HL-60/S4 treated with phorbol 12-myristate 13-acetate at 8.2 ng/mL for 4 days and 3 days (cell line): ENCODE measurements around the gene DBET.
"Not testable (repeated sequence)": the region's sequence is repeated elsewhere in the genome, so short reads cannot be mapped to it uniquely, and the experiment has no call there.

Experiments used
- in situ Hi-C: fragments of 300-500 bp; cut with MboI; formaldehyde crosslinking; loops from 2 replicates; pipeline ENCODE4 v1.15.0; 2022; ENCODE audit warnings: low sequenced_read_pairs

DBET gene

DNA sequence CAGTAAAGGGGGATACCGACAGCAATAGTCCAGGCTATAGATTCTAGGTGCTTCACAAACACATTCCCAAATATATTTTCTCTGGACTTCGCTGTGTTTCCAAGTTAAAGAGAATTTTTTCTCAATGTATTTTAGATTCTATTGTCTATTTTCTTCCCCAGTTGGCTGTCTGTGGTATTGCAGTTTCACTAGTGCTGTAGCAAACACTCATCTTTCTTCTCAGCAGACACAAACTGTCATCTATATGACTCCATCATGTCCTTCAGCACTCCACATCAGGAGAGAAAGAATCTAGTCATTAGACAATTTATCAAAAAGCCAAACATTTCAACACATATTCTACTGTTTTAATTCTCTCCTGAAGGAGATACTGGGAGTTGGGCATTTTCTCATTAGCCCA lies at the start of gene DBET:
DBET (plus strand) TSS at position 161 of the 400 bp plus-strand sequence.
- in situ Hi-C loops: not testable (repeated sequence)

DNA sequence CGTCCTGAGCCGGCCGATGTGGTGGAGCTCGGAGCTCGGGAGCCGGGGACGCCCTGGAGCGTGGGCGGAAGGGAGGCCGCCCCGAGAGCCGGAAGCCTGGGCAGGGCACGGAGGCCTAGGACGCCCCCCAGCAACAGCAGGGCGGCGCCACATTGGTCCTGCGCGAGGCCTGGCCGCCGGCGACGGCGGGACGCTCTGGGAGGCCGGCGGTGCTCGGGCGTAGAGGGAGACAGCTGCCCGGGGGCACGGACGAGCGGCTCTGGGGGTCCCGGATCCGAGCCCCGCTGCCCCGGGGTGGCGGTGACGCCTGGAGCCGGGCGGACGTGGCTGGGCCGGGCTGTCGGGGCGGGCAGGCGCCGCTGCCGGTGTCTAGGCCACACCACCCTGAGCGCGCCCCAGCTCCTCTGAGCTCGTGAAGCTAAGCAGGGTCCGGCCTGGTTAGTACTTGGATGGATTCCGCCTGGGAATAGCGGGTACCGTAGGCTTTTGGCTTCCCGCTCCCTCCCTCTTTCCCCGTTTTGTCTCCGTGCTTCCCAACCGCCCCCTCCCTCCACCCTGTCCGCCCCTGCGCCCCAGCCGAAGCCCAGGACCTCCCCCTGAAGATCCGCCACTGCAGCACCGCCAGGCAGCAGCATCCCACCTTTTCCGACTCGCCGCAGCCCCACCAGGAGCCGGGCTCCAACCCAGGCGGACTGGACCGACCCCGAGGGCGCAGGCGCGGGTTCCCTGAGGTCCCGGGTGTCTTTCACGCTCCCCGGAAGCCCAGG lies 49.3 kb upstream of the DBET start:
- in situ Hi-C loops: no loop called here

DNA sequence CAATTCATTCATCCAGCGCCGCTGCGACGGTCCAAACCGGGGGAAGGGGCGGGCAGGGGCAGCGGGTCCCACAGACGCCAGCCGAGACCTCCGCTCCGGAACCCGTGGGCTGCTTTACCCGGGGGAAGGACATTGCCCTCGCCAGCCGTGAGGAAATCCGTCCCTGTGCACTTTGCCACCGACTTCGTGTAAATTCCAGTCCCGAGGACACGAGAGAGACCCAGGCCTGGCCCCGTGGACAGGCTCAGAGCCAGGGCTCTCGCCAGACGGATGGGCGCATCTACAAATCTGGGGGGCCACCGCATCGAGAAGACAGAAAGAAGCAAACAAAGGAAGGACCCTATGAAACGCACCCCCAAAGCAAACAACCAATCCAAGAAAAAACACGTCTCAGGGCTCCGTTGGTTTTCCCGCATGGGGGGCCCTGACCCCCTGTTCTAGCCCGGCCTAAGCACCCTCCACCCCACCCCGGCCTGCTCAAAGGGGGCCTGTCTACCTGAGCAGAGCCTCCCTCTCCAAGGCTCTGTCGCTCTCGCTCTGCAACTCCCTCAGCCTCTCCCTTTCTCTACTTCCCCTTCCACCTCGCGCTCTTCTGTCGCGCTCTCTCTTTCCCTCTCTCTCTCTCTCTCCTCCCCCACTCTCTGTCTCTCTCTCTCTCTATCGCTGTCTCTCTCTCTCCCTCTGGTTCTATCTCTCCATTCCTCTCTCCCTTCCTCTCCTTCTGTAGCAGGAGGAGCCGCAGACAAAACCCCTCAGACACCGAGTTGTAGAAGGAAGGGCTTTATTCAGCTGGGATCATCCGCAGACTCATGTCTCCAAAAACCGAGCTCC lies 48.5 kb upstream of the DBET start:
- in situ Hi-C loops: no loop called here

DNA sequence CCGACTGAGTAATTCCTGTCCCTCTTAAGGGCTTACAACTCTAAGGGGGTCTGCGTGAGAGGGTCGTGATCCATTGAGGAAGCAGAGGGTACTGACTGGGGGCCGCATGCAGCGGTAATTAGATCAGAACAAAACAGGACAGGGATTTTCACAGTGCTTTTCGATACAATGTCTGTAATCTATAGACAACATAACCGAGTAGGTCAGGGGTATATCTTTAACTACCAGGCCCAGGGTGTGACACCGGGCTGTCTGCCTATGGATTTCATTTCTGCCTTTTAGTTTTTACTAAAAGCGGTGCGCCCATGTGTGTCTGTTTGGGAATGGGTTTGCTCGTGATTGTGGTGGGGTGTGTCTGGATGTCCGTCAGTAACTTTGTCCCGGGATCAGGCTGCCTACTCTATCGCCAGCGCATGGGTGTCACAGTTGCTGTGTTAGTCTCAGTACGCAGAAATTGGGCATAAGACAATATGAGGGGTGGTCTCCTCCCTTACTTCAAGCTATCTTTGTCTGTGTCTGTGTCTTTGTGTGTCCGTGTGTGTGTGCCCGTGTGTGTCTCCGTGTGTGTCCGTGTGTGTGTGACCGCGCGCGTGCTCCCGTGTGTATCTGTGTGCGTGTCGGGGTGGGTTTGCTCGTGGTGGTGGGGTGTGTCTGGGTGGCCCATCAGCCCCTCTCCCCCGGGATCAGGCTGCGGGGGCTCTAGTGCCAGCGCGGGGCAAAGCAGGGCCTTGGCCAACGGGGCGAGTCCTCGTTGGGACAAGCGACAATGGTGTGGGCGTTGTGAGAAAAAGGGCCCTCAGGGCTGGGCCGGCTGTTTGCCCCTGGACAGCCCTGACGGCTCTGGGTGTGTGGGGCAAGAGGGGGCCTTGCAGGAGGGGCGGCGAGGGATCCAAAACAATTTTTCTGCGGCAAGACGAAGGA lies 47.7 kb upstream of the DBET start:
- in situ Hi-C loops: no loop called here

DNA sequence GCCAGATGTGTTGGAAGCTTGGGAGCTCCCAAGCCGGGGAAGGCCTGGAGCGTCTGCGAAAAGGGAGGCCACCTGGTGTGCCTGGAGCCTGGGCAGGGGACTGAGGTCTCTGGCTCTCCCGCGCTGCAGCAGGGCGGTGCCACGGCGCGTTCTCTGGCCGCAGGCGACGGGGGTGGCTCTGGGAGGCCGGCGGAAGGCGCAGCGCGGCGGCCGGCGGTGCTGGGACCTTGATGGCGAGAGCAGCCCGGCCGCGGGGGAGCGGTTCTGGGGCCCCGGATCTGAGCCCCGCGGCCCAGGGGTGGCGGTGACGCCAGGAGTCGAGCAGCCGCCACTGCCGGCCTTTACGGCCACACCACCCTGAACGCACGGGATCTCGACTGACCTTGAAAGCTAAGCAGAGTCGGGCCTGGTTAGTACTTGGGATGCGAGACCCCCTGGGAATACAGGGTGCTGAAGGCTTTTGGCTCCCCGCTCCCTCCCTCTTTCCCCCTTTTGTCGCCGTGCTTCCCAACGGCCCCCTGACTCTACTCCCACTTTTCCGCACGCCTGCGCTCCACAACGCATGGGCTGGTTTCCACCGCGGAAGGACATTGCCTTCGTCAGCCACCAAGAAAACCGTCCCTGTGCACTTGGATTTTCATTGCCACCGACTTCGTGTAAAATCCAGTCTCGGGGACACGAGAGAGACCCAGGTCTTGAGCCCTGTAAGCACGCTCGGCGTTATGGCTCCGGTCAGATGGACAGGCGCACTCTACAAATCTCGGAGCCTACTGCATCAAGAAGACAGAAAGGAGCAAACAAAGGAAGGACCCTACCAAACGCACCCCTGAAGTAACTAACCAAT lies 46.7 kb upstream of the DBET start:
- in situ Hi-C loops: no loop called here

DNA sequence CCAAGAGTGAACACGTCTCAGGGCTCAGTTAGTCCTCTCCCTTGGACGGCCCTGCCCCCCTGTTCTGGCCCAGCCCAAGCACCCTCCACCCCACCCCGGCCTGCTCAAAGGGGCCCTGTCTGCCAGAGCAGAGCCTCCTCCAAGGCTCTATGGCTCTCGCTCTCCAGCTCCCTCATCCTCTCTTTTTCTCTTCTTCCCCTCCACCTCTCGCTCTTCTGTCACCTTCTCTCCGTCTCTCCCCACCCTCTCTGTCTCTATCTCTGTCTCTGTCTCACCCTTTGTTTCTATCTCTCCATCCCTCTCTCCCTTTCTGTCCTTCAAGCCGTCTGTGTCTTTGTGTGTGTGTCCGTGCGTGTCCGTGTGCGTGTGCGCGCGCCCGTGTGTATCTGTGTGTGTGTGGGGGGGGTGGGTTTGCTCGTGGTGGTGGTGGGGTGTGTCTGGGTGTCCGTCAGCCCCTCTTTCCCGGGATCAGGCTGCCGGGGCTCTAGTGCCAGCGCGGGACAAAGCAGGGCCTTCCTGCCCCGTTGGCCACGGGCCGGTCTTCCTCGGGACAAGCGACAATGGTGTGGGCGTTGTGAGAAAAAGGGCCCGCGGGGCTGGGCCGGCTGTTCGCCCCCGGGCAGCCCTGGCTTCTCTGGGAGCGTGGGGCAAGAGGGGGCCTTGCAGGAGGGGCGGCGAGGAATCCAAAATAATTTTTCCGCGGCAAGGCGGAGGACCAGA lies 45.9 kb upstream of the DBET start:
- in situ Hi-C loops: no loop called here

DNA sequence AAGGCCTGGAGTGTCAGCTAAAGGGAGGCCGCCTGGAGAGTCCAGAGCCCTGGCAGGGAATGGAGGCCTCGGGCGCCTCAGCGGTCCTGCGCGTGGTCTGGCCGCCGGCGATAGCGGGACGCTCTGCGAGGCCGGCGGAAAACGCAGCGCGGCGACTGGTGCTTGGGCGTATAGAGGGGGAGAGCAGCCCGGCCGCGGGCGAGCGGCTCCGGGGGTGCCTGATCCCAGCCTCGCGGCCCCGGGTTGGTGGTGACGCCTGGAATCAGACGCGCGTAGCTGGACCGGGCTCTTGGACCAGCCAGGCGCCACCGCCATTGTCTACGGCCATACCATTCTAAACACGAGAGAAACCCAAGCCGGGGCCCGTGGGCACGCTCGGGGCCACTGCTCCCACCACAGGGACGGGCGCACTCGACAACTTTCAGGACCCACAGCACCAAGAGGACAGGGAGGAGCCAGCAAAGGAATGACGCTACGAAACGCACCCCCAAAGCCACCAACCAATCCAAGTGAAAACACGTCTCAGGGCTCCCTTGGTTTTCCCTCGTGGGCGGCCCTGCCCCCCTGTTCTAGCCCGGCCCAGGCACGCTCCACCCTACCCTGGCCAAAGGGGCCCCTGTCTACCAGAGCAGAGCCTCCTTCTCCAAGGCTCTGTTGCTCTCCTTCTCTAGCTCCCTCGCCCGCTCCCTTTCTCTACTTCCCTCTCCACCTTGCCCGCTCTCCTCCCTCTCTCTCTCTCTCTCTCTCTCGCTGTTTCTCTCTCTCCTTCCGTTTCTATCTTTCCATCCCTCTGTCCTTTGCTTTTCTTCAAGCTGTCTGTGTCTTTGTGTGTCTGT lies 45.1 kb upstream of the DBET start:
- in situ Hi-C loops: no loop called here

DNA sequence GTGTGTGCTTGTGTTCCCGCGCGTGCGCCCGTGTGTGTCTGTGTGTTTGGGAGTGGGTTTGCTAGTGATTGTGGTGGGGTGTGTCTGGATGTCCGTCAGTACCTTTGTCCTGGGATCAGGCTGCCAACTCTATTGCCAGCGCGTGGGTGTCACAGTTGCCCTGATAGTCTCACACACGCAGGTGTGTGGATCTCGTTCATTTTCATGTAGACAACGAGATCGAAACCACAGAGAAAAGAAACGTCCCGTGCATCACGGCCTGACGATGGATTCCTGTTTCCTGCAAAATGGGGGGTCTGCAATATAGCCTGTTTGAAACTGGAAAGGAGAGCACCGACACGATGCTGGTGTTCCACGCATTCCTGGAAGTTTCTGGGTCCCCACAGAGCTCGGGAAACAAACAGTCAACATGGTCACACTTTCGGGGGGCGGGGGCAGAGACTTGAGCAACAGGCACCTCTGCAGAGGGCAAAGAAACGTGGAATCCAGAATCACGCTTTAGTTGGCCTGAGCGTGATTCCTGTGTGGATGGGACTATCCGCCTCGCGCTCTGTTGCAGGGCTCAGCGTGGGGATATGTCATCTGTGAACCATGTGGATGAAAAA lies 44.3 kb upstream of the DBET start:
- in situ Hi-C loops: not testable (repeated sequence)

DNA sequence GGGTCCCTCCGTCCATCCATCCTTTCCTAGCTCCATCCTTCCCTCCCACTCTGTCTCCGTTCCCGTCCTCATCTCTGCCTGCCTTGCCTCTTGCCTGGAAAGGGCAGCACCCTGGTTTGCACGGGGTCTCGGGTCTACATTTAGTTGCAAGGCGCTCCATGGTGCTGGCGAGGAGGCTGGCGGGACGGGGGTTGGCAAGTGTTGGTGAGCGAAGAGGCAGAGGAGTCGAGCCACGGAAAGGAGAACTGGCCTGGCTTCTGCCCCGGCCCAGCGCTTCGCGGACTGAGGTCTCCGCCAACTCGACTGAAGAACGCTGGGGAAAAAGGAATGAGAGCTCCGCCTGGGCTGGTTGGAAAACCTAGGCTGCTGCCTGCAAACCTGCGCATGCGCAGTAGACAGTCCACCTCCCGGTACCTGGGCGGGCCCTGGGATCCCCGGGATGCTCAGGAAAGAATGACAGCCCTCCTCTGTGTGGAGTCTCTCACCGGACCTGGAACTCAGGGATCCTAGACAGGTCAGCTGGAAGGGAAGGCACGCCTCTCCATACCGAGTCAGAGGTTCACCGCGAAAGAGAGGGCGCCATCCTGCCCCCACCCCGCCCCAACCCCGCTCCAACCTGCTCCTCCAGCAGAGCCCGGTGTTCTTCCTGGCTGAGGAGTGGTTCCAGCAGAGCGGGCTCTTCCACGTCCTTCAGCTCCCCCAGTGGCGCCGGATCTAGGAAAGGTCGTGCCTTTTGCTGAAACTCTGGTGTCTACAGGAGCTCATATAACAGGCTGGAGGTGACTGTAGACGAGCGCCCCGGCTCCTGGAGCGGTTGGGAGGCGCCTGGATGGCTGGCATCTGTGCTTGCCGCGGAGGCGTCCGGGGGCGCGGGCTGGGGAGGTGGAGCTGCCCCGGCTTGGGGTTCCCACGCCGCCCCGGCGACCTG lies 43.2 kb upstream of the DBET start:
- in situ Hi-C loops: no loop called here

DNA sequence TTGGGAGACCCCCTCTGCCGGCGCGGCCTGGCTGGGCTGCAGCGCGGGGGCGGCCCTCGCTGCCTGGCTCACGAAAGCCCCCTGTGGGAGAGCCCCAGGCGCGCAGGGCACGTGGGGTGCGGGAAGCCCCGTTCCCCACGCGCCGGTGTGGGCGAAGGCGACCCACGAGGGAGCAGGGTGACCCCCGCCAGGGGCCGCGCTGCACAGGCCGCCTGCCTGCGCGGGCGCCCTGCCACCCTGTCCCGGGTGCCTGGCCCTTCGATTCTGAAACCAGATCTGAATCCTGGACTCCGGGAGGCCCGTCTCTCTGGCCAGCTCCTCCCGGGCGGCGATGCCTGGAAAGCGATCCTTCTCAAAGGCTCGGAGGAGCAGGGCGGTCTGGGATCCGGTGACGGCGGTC lies 42.3 kb upstream of the DBET start:
- in situ Hi-C loops: not testable (repeated sequence)

DNA sequence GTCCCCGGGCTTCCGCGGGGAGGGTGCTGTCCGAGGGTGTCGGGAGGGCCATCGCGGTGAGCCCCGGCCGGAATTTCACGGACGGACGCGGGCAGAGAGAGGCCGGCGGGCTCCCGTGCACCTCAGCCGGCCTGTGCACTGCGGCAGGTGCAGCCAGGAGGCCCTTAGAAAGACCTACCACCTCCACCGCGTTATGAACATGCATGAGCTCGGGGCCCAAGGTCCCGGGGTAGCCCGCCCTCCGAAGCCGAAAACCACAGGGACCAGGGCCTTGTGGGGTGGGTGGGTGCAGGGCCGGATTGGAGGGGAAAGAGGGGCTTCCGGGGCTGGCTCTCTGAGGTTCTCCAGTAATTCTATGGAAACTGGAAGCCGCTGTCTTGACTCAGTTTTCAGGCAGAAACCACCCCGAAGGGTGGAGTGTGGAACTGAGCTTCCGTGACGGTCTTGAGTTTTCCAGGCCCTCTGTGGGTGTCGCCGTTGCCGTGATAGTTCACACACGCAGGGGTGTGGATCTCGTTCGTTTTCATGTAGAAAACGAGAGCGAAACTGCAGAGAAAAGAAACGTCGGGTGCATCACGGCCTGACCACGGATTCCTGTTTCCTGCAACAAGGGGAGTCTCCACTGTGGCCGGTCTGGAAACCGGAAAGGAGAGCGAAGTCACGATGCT lies 41.6 kb upstream of the DBET start:
- in situ Hi-C loops: not testable (repeated sequence)

DNA sequence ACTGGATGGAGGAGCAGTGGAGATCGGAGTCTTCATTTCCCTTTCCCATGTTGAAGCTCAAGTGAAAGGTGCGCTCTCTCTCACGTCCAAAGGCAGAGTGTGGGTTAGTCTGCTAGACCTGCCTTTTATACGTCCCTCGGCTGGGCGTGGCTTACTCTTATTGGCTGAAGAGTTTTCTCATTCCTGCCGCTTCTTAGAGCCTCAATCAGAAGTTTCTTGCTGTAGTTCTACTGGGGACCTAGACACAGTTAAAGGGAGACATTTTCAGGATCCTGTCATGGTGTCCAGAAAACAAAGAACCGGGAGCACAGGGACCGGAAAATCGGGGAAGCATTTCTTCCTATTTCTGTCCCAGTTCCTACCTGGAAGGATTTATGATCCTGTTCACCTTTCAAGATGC lies 37.1 kb upstream of the DBET start, which contains the start of gene FRG2:
FRG2 (minus strand) TSS at position 101 of the 400 bp plus-strand sequence; CDS start at position 49, 52 bp downstream.
- in situ Hi-C loops: not testable (repeated sequence)

DNA sequence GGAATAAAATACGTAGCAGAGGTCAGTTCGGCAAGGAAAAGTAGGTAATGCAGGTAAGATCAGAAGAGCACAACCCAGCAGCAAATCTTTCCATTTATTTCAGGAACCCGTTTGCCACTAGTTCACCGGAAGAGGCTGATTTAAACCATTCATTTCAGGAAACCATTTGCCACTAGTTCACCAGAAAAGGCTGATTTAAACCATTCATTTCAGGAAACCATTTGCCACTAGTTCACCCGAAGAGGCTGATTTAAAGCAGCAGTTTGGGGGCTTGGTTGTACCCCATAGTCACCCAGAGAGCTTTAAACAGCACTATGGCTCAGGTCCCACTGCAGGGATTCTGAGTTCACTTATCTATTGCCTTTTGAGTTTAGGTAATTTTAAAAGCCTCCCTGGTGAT lies 33.0 kb upstream of the DBET start:
- in situ Hi-C loops: not testable (repeated sequence)

DNA sequence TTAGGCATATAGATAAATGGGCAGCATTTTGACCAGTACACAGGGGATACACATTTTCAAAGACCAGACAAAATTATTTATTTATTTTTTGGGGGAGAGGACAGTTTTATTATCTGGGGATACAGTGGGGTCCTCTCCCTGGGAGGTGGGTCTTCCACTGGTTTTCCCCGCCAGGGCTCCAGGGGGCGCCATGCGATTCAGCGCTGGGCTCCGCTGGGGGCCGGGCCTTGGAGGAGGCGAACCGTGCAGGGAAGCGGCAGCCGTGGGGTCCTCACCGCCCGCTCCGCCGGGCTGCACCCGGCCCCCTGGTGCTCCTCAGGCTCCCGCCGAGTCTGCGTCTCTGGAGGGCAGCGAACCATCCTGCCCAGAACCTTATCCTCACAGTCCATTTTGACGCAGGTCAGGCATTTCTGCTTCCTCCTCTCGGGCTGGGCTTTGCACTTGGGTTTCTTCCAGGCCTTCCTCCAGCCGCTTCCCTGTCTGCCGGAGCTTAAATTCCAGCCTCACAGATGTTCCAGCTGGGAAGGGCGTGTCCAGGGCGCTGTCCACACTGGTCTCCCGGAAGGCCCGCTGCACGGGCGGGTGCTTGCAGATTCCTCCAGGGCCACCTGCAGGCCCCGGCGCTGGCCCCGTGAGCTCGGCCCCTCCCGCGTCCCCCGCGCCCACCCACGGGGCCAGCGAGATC lies 26.5 kb upstream of the DBET start:
- in situ Hi-C loops: not testable (repeated sequence)

DNA sequence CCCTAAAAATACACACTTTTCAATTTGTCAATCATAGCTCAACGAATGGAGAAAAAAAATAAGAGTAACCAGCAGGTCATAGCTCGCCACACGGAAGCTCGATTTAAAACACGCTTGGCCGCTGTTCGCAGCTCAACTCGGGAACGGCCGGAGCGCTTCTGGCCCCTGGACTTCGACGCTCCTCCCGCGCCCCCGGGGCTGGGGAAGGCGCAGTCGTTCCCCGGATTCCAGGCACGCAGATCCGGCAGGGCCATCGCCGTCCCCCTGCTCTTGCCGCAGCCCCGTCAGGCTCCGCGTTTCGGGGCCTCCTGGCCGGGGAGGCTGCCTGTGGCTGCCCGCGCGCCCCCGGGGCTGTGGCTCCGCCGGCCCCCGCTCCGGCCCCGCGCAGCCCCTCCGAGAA lies 23.4 kb upstream of the DBET start:
- in situ Hi-C loops: not testable (repeated sequence)

DNA sequence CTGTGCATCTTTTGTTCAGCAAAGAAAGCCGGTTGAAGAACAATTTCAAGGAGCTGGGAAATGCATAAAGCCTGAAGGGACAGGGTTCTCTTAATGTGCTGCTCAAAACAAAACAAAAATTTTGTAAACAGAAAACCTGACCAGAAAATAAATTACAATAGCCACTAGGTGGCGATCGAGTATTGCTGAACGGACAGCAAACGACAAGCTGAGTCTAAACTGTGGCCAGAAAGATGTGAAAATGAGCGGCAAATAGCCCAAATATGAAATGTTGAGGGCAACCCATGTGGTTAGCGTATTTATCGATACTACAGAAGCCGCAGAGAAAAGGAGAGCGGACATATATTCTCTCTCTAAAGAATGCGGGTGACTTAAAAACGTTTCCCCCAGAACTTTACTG lies 16.7 kb upstream of the DBET start:
- in situ Hi-C loops: not testable (repeated sequence)
